NCI-H128 (cell line): Measurements from ENCODE around the gene ABCB11.
"Not testable (repeated sequence)": the region's sequence is repeated elsewhere in the genome, so short reads cannot be mapped to it uniquely, and the experiment has no call there.

Experiments
- DNase-seq: peaks from one replicate; lab custom pipeline; 2025; ENCODE audit not compliant: unreplicated experiment; lab: John Stamatoyannopoulos, UW

The ABCB11 gene

GRCh38 chr2:169046440-169047151, 15.5 kb upstream of the ABCB11 start:
- no peak for DNase-seq

GRCh38 chr2:169042856-169043255, 11.7 kb upstream of the ABCB11 start:
- no peak for DNase-seq

- no peak for DNase-seq
These were observed 10.5 kb upstream of the ABCB11 start for GRCh38 chr2:169041594-169041993.

GRCh38 chr2:169039702-169040101, 8.6 kb upstream of the ABCB11 start:
- DNase-seq = no peak

GRCh38 chr2:169038338-169038757, 7.2 kb upstream of the ABCB11 start:
- DNase-seq = no peak

- no peak for DNase-seq
These were observed 5.8 kb upstream of the ABCB11 start for GRCh38 chr2:169036736-169037440.

- DNase-seq = no peak
These were observed 4.8 kb upstream of the ABCB11 start for GRCh38 chr2:169035887-169036286.

GRCh38 chr2:169034984-169035544, 3.9 kb upstream of the ABCB11 start:
- no peak for DNase-seq

- DNase-seq = no peak
These were observed 3.1 kb upstream of the ABCB11 start for GRCh38 chr2:169034256-169034655.

GRCh38 chr2:169029341-169029740, 1.8 kb downstream of the ABCB11 start:
- DNase-seq = no peak

- DNase-seq = no peak
These were observed 3.9 kb downstream of the ABCB11 start for GRCh38 chr2:169027234-169027633.

GRCh38 chr2:169026056-169026455, 5.1 kb downstream of the ABCB11 start:
- no peak for DNase-seq

GRCh38 chr2:169023161-169023560, 8.0 kb downstream of the ABCB11 start:
- DNase-seq = no peak

- DNase-seq = no peak
These were observed 12.7 kb downstream of the ABCB11 start for GRCh38 chr2:169018390-169018789.

GRCh38 chr2:169015943-169016342, 15.2 kb downstream of the ABCB11 start:
- DNase-seq = no peak

GRCh38 chr2:169014780-169015179, 16.3 kb downstream of the ABCB11 start:
- DNase-seq = no peak

GRCh38 chr2:169013628-169014026, 17.5 kb downstream of the ABCB11 start:
- DNase-seq = no peak

- no peak for DNase-seq
These were observed 18.1 kb downstream of the ABCB11 start for GRCh38 chr2:169012812-169013627.

GRCh38 chr2:169012191-169012792, 18.8 kb downstream of the ABCB11 start:
- DNase-seq = not testable (repeated sequence)

- DNase-seq = no peak
These were observed 19.4 kb downstream of the ABCB11 start for GRCh38 chr2:169011698-169012097.
